GM12878 (cell line): Measurements from ENCODE around the gene FAM227B. TPM values are rescaled to one million over a fixed set of nuclear protein-coding genes. Genes with fewer than 3 reads are reported as not detected.

Source experiments
- ATAC-seq: fragments of 200-7000 bp; cut with Tn5 transposase; 3 replicates; pipeline ENCODE4 v1.9.1; 2020; ENCODE audit warnings: mild to moderate bottlenecking, moderate library complexity
- BruUV-seq: library from RNA; stranded (reverse); fragments of 400-500 nt; replicated peaks from 2 replicates; lab custom pipeline; 2021; lab: Mats Ljungman, UMichigan
- CTCF ChIA-PET: fragments of 300-600 bp; sonication (Branson Sonifier 250); formaldehyde crosslinking; extraction: SDS; loops from one replicate; lab custom pipeline; 2021; ENCODE audit warnings: inconsistent platforms; lab: Yijun Ruan, JAX
- POLR2A ChIA-PET: fragments of 350-600 bp; formaldehyde crosslinking; extraction: SDS; loops from one replicate; lab custom pipeline; 2021; ENCODE audit warnings: inconsistent platforms; lab: Charles Lee
- RAD21 ChIA-PET: fragments of 300-600 bp; sonication (Branson Sonifier 250); formaldehyde crosslinking; loops from one replicate; lab custom pipeline; 2023; ENCODE audit warnings: antibody characterized with exemption; ENCODE audit not compliant: unreplicated experiment; lab: Charles Lee
- SMC1A ChIA-PET: fragments of 300-600 bp; sonication (Branson Sonifier 250); formaldehyde crosslinking; loops from one replicate; lab custom pipeline; 2023; ENCODE audit not compliant: unreplicated experiment, uncharacterized antibody; lab: Charles Lee
- DNase-seq: peaks from one replicate; pipeline ENCODE4 v3.0.0-alpha.2; 2011; ENCODE audit warnings: low read depth, low spot score
- FAIRE-seq: peaks from 3 replicates; lab custom pipeline; 2011; peaks lifted over from hg19 to GRCh38; lab: Jason Lieb, UNC
- H2AFZ ChIP-seq: 2 replicates; pipeline ENCODE4 v1.6.0; 2011; ENCODE audit warnings: low read depth, low read length, control low read depth; ENCODE audit not compliant: control insufficient read depth
- H3K27ac ChIP-seq: 2 replicates; pipeline ENCODE4 v1.5.1; 2011; ENCODE audit warnings: control low read depth; ENCODE audit not compliant: control insufficient read depth, insufficient read depth
- H3K27me3 ChIP-seq, 2 experiments: replicated peaks in 1 of 2; 2 replicates each; pipeline versions ENCODE4 v1.6.0 to v1.6.1; 2011; ENCODE audit warnings: low read length in 1 of 2; ENCODE audit not compliant: control insufficient read depth in 2 of 2, insufficient read depth in 2 of 2
- H3K36me3 ChIP-seq, 2 experiments: 2 replicates each; pipeline ENCODE4 v1.5.1; 2011; ENCODE audit warnings: low read length in 1 of 2; ENCODE audit not compliant: control insufficient read depth in 2 of 2, insufficient read depth in 2 of 2
- H3K4me1 ChIP-seq: 2 replicates; pipeline ENCODE4 v1.6.1; 2011; ENCODE audit warnings: mild to moderate bottlenecking, low read length, moderate library complexity, mixed read lengths; ENCODE audit not compliant: control insufficient read depth, insufficient read depth
- H3K4me2 ChIP-seq: 2 replicates; pipeline ENCODE4 v1.6.0; 2011; ENCODE audit warnings: control low read depth; ENCODE audit not compliant: control insufficient read depth, insufficient read depth
- H3K4me3 ChIP-seq: fragments of 200-600 bp; sonication (generic); 2 replicates; pipeline ENCODE4 v1.5.1; 2016
- H3K79me2 ChIP-seq: 2 replicates; pipeline ENCODE4 v1.6.0; 2011; ENCODE audit warnings: low read length; ENCODE audit not compliant: control insufficient read depth, insufficient read depth
- H3K9ac ChIP-seq: 2 replicates; pipeline ENCODE4 v1.8.0; 2011; ENCODE audit warnings: low read length, control low read depth, mixed read lengths; ENCODE audit not compliant: control insufficient read depth, insufficient read depth
- H3K9me3 ChIP-seq: replicated peaks from 3 replicates; pipeline ENCODE4 v1.5.1; 2011; ENCODE audit warnings: mild to moderate bottlenecking, low read length; ENCODE audit not compliant: control insufficient read depth, insufficient read depth
- H4K20me1 ChIP-seq: 2 replicates; pipeline ENCODE4 v1.6.0; 2011; ENCODE audit not compliant: control insufficient read depth, insufficient read depth
- BRCA1 ChIP-seq: IDR thresholded peaks from 2 replicates; pipeline ENCODE4 v1.6.1; 2011; ENCODE audit warnings: low read depth, low read length, improper control_type of control experiment
- CHD2 ChIP-seq: IDR thresholded peaks from 2 replicates; pipeline ENCODE4 v1.6.1; 2011; ENCODE audit warnings: low read depth, low read length, improper control_type of control experiment, borderline replicate concordance
- HDAC2 ChIP-seq: fragments of 200-600 bp; sonication (generic); IDR thresholded peaks from 2 replicates; pipeline ENCODE4 v1.6.1; 2017
- NFYA ChIP-seq: IDR thresholded peaks from 2 replicates; pipeline ENCODE4 v1.6.1; 2011; ENCODE audit warnings: low read depth, mild to moderate bottlenecking, low read length, improper control_type of control experiment, borderline replicate concordance
- RAD51 ChIP-seq: fragments of 450-650 bp; IDR thresholded peaks from 2 replicates; pipeline ENCODE4 v1.6.1; 2016; ENCODE audit warnings: moderate library complexity, mild to moderate bottlenecking, inconsistent platforms
- RB1 ChIP-seq: fragments of 450-650 bp; formaldehyde crosslinking; IDR thresholded peaks from 2 replicates; pipeline ENCODE4 v1.6.1; 2017; ENCODE audit warnings: mild to moderate bottlenecking, borderline replicate concordance
- SMAD5 ChIP-seq: IDR thresholded peaks from 2 replicates; pipeline ENCODE4 v1.6.1; 2016; ENCODE audit warnings: antibody characterized with exemption, low read depth
- SPI1 ChIP-seq: IDR thresholded peaks from 2 replicates; pipeline ENCODE4 v1.6.1; 2011; ENCODE audit warnings: low read depth, mild to moderate bottlenecking, low read length, moderate library complexity, borderline replicate concordance; ENCODE audit not compliant: insufficient read depth
- WGBS: methylation state at CpG from one replicate; pipeline ENCODE4 v1.1.6; 2016; ENCODE audit warnings: low lambda C conversion rate; ENCODE audit not compliant: insufficient replicate concordance, insufficient coverage; ENCODE audit errors: missing lambda C conversion rate; 5-methylcytosine and 5-hydroxymethylcytosine counted together
- in situ Hi-C: fragments of 300-500 bp; cut with MboI; formaldehyde crosslinking; loops from 9 replicates; pipeline ENCODE4 v1.14.3; 2018; ENCODE audit warnings: mixed read lengths
- intact Hi-C: fragments of 100-400 bp; cut with micrococcal nuclease; formaldehyde crosslinking; loops from one replicate; pipeline ENCODE4 v1.14.2; 2022; ENCODE audit not compliant: unreplicated experiment
- polyA plus RNA-seq, 11 experiments: library from polyadenylated mRNA; depleted of rRNA in 4 of 11; unstranded in 6 of 11; stranded (reverse) in 5 of 11; fragments of >200 nt; fragmentation: Nextera tagmentation in 4 of 11; fragmentation: Illumina TruSeq in 1 of 11; extraction: Ambion mirVana in 4 of 11; extraction: Trizol in 1 of 11; gene quantifications; 1 replicate in 1 of 11; 2 replicates in 10 of 11; pipeline versions ENCODE4 v1.2.1 to v1.2.3, GENCODE V29; 2011 to 2016; ENCODE audit warnings: inconsistent platforms in 2 of 11, missing spikeins in 2 of 11, low read depth in 1 of 11
- total RNA-seq, 4 experiments: library from RNA; depleted of rRNA in 3 of 4; stranded (reverse); fragments of >200 nt in 3 of 4; fragmentation: Illumina TruSeq in 1 of 4; extraction: Trizol in 1 of 4; gene quantifications; 2 replicates each; pipeline versions ENCODE4 v1.2.1 to v1.2.3, GENCODE V29; 2013 to 2021
- TF ChIP-seq, protein P1 (sequence below): fragments of 450-650 bp; IDR thresholded peaks from 2 replicates; pipeline ENCODE4 v1.6.1; 2014; ENCODE audit warnings: mild to moderate bottlenecking
- TF ChIP-seq, protein P2 (sequence below): IDR thresholded peaks from 2 replicates; pipeline ENCODE4 v1.6.1; 2011; ENCODE audit warnings: borderline replicate concordance, low read depth, mild to moderate bottlenecking, moderate library complexity, low read length; ENCODE audit not compliant: insufficient read depth, poor library complexity, severe bottlenecking
- TF ChIP-seq, protein P3 (sequence below): fragments of 450-650 bp; IDR thresholded peaks from 2 replicates; pipeline ENCODE4 v1.6.1; 2017; ENCODE audit warnings: borderline replicate concordance
- TF ChIP-seq, protein P4 (sequence below), 3 experiments: IDR thresholded peaks in 2 of 3; conservative IDR thresholded peaks in 1 of 3; 2 replicates each; pipeline ENCODE4 v1.5.1; 2011; ENCODE audit warnings: low read depth in 3 of 3, low read length in 3 of 3, mild to moderate bottlenecking in 3 of 3, control low read depth in 2 of 3, moderate library complexity in 2 of 3, inconsistent platforms in 1 of 3, mixed read lengths in 1 of 3; ENCODE audit not compliant: control insufficient read depth in 2 of 3, insufficient read depth in 1 of 3; ENCODE audit errors: extremely low read depth in 1 of 3

FAM227B gene
- total and polyA plus RNA-seq, 10 of the 15 experiments (the other 5 are each of a cell fraction or from before 2014, with no cell fraction given) = 3.9 to 12.6 (median 6.9) TPM

- ChIA-PET CTCF (no interaction called here), SMC1A (interaction anchor here (0.6 kb wide), 1 partner anchor 106 kb away, joined by 3 read pairs; no protein-coding TSS in a partner anchor), RAD21 (no interaction called here)
- intact Hi-C loops (no loop called here), in situ Hi-C loops (no loop called here)
- Histone ChIP-seq H3K4me2 (no peak overlapping the region), H2AFZ (no peak overlapping the region), H3K4me3 (no peak overlapping the region), H3K9me3 (no peaks in the 10 kb centered on the region), H3K36me3 (no peaks in the 10 kb centered on the region), H3K9ac (no peak overlapping the region), H3K4me1 (no peaks in the 10 kb centered on the region)
- FAIRE-seq = no peak
- ATAC-seq = no peak
- no TSS peak for BruUV-seq
- no peak for TF ChIP-seq NFYA
- TF ChIP-seq SPI1 = peak; percentile 26; the same call in 1 of the 2 replicates
- TF ChIP-seq, all 136 proteins: peak for 1
- Histone ChIP-seq H3K27ac (no peak overlapping the region), H3K27me3 (no peaks in the 10 kb centered on the region), H3K79me2 (no peaks in the 10 kb centered on the region), H4K20me1 (no peaks in the 10 kb centered on the region)
- DNase-seq = no peak
- POLR2A ChIA-PET = no interaction called here
Measured at GRCh38 chr15:49382394-49382793, 238.2 kb downstream of the FAM227B start.

DNA sequence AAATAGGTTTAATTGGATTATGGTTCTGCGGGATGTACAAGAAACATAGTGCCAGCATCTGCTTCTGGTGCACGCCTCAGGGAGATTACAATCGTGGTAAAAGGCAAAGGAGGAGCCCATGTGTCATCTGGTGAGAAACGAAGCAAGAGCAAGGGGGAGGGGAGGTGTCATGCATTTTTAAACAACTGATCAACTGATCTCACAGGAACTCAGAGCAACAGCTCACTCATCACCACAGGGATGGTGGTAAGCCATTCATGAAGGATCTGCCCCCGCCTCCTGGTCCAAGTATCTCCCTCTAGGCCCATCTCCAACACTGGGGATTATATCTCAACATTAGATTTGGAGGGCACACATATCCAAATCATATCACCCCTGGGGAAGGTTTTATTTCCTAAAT, 239.7 kb downstream of the FAM227B start:
- H3K4me3 ChIP-seq = no peak overlapping the region
- SMC1A ChIA-PET = no interaction called here
- WGBS = 45% methylated on average over 5 of the region's 5 CpGs
- TF ChIP-seq, protein P1, sequence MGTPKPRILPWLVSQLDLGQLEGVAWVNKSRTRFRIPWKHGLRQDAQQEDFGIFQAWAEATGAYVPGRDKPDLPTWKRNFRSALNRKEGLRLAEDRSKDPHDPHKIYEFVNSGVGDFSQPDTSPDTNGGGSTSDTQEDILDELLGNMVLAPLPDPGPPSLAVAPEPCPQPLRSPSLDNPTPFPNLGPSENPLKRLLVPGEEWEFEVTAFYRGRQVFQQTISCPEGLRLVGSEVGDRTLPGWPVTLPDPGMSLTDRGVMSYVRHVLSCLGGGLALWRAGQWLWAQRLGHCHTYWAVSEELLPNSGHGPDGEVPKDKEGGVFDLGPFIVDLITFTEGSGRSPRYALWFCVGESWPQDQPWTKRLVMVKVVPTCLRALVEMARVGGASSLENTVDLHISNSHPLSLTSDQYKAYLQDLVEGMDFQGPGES = no peak
- TF ChIP-seq, protein P2, sequence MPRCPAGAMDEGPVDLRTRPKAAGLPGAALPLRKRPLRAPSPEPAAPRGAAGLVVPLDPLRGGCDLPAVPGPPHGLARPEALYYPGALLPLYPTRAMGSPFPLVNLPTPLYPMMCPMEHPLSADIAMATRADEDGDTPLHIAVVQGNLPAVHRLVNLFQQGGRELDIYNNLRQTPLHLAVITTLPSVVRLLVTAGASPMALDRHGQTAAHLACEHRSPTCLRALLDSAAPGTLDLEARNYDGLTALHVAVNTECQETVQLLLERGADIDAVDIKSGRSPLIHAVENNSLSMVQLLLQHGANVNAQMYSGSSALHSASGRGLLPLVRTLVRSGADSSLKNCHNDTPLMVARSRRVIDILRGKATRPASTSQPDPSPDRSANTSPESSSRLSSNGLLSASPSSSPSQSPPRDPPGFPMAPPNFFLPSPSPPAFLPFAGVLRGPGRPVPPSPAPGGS = no peak
- TF ChIP-seq, protein P3, sequence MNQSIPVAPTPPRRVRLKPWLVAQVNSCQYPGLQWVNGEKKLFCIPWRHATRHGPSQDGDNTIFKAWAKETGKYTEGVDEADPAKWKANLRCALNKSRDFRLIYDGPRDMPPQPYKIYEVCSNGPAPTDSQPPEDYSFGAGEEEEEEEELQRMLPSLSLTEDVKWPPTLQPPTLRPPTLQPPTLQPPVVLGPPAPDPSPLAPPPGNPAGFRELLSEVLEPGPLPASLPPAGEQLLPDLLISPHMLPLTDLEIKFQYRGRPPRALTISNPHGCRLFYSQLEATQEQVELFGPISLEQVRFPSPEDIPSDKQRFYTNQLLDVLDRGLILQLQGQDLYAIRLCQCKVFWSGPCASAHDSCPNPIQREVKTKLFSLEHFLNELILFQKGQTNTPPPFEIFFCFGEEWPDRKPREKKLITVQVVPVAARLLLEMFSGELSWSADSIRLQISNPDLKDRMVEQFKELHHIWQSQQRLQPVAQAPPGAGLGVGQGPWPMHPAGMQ = no peak
- TF ChIP-seq SMAD5 = no peak
- no peak for TF ChIP-seq RAD51
- no peak for TF ChIP-seq RB1
- TF ChIP-seq BRCA1 = no peak
- TF ChIP-seq HDAC2 = no peak
- no peak for TF ChIP-seq CHD2
- TF ChIP-seq, protein P4, sequence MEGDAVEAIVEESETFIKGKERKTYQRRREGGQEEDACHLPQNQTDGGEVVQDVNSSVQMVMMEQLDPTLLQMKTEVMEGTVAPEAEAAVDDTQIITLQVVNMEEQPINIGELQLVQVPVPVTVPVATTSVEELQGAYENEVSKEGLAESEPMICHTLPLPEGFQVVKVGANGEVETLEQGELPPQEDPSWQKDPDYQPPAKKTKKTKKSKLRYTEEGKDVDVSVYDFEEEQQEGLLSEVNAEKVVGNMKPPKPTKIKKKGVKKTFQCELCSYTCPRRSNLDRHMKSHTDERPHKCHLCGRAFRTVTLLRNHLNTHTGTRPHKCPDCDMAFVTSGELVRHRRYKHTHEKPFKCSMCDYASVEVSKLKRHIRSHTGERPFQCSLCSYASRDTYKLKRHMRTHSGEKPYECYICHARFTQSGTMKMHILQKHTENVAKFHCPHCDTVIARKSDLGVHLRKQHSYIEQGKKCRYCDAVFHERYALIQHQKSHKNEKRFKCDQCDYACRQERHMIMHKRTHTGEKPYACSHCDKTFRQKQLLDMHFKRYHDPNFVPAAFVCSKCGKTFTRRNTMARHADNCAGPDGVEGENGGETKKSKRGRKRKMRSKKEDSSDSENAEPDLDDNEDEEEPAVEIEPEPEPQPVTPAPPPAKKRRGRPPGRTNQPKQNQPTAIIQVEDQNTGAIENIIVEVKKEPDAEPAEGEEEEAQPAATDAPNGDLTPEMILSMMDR (IDR thresholded peaks at IDR 0.05 in 2 of 3, conservative IDR thresholded peaks at IDR 0.05 in 1 of 3; ENCODE audit: control insufficient read depth in 2 of 3, extremely low read depth in 1 of 3, insufficient read depth in 1 of 3, low read depth in 3 of 3, low read length in 3 of 3) = no peak

More for the DNA sequence above, 239.7 kb downstream of the FAM227B start:
- no peaks in the 10 kb centered on the region for H4K20me1 ChIP-seq
- intact Hi-C loops = no loop called here
- RAD21 ChIA-PET = no interaction called here
- FAIRE-seq (no peak), DNase-seq (no peak), ATAC-seq (no peak)
- no peaks in the 10 kb centered on the region for H3K79me2 ChIP-seq
- no peaks in the 10 kb centered on the region for H3K9me3 ChIP-seq
- no peak overlapping the region for H3K9ac ChIP-seq
- in situ Hi-C loops = no loop called here
- POLR2A ChIA-PET = no interaction called here
- no peaks in the 10 kb centered on the region for H3K36me3 ChIP-seq
- H3K4me2 ChIP-seq = no peak overlapping the region
- BruUV-seq = no TSS peak
- no peak overlapping the region for H2AFZ ChIP-seq
- no peaks in the 10 kb centered on the region for H3K4me1 ChIP-seq
- no peaks in the 10 kb centered on the region for H3K27me3 ChIP-seq
- CTCF ChIA-PET = no interaction called here
- H3K27ac ChIP-seq = no peak overlapping the region
